OCI-LY7 (cell line): ENCODE data around the gene AURKB. TPM values are rescaled to one million over a fixed set of nuclear protein-coding genes. Genes with fewer than 3 reads are reported as not detected.

Source experiments
- BruUV-seq: library from RNA; stranded (reverse); fragments of 400-500 nt; replicated peaks from 2 replicates; lab custom pipeline; 2021; lab: Mats Ljungman, UMichigan
- CTCF ChIA-PET: fragments of 300-600 bp; sonication (Branson Sonifier 250); formaldehyde crosslinking; loops from one replicate; lab custom pipeline; 2022; ENCODE audit warnings: antibody characterized with exemption; ENCODE audit not compliant: unreplicated experiment; lab: Charles Lee
- POLR2A ChIA-PET: fragments of 300-600 bp; sonication (Branson Sonifier 250); formaldehyde crosslinking; loops from one replicate; lab custom pipeline; 2022; ENCODE audit warnings: antibody characterized with exemption; lab: Charles Lee
- DNase-seq: peaks from one replicate; pipeline ENCODE4 v3.0.0-alpha.2; 2015; ENCODE audit warnings: low spot score
- H2AFZ ChIP-seq: fragments of 200-600 bp; sonication (generic), shearing (Covaris generic); 2 replicates; pipeline ENCODE4 v1.6.1; 2014; ENCODE audit warnings: mild to moderate bottlenecking, antibody characterized with exemption, low read length, moderate library complexity
- H3K27ac ChIP-seq: fragments of 200-600 bp; sonication (generic); 2 replicates; pipeline ENCODE4 v1.5.1; 2014; ENCODE audit warnings: mixed run types, low read depth, mild to moderate bottlenecking, moderate library complexity, low read length, inconsistent platforms; ENCODE audit not compliant: poor library complexity, severe bottlenecking
- H3K36me3 ChIP-seq: fragments of 200-600 bp; sonication (generic); 2 replicates; pipeline ENCODE4 v1.6.1; 2014; ENCODE audit warnings: mild to moderate bottlenecking, antibody characterized with exemption, low read length, moderate library complexity, mixed read lengths; ENCODE audit not compliant: insufficient read depth
- H3K4me1 ChIP-seq: fragments of 200-600 bp; sonication (generic); 2 replicates; pipeline ENCODE4 v1.5.1; 2014; ENCODE audit warnings: mild to moderate bottlenecking, low read length; ENCODE audit not compliant: insufficient read depth, poor library complexity, severe bottlenecking
- H3K4me2 ChIP-seq: fragments of 200-600 bp; sonication (generic); 2 replicates; pipeline ENCODE4 v1.6.1; 2014; ENCODE audit warnings: mild to moderate bottlenecking, low read length
- H3K4me3 ChIP-seq: fragments of 200-600 bp; sonication (generic); 2 replicates; pipeline ENCODE4 v1.5.1; 2014; ENCODE audit warnings: mild to moderate bottlenecking, low read depth, low read length; ENCODE audit not compliant: poor library complexity, severe bottlenecking
- H3K79me2 ChIP-seq: fragments of 200-600 bp; sonication (generic); 2 replicates; pipeline ENCODE4 v1.6.1; 2016; ENCODE audit warnings: low read depth, mild to moderate bottlenecking, low read length, moderate library complexity, mixed read lengths; ENCODE audit not compliant: insufficient read depth
- H3K9me2 ChIP-seq: fragments of 200-600 bp; sonication (generic); 2 replicates; pipeline ENCODE4 v1.6.1; 2016; ENCODE audit warnings: mild to moderate bottlenecking, low read length, mixed read lengths; ENCODE audit not compliant: insufficient read depth
- H3K9me3 ChIP-seq: fragments of 200-600 bp; sonication (generic); 2 replicates; pipeline ENCODE4 v1.6.1; 2014; ENCODE audit warnings: mild to moderate bottlenecking, mixed run types, low read length, mixed read lengths
- H4K20me1 ChIP-seq: fragments of 200-600 bp; sonication (generic); 2 replicates; pipeline ENCODE4 v1.6.1; 2014; ENCODE audit warnings: mild to moderate bottlenecking, antibody characterized with exemption, low read length, moderate library complexity, mixed read lengths; ENCODE audit not compliant: insufficient read depth
- CTCF ChIP-seq: fragments of 200-600 bp; sonication (generic); conservative IDR thresholded peaks from 2 replicates; pipeline ENCODE4 v1.5.1; 2014; ENCODE audit warnings: mild to moderate bottlenecking, antibody characterized with exemption, low read length, moderate library complexity, mixed read lengths
- EZH2phosphoT487 ChIP-seq: fragments of 200-600 bp; sonication (generic); IDR thresholded peaks from 2 replicates; pipeline ENCODE4 v1.6.1; 2018; ENCODE audit warnings: low read depth, borderline replicate concordance, mild to moderate bottlenecking, mixed run types, antibody characterized with exemption, low read length, moderate library complexity, mixed read lengths
- intact Hi-C: fragments of 100-400 bp; cut with micrococcal nuclease; formaldehyde crosslinking; loops from one replicate; pipeline ENCODE4 v1.10.0; 2022; ENCODE audit not compliant: unreplicated experiment
- total RNA-seq, 2 experiments: library from RNA; depleted of rRNA in 1 of 2; stranded (reverse); fragments of >200 nt in 1 of 2; shearing (Covaris generic) in 1 of 2; gene quantifications; 2 replicates each; pipeline ENCODE4 v1.2.3, GENCODE V29; 2014 to 2022

AURKB gene
- total RNA-seq, 2 experiments from 2014 or later: 283 to 310 TPM

- BruUV-seq: TSS peak; percentile 80
- Histone ChIP-seq H3K9me2 (no peaks in the 10 kb centered on the region), H3K4me1 (peaks cover 32% of the 10 kb centered on the region), H2AFZ (peak overlapping the region; percentile 58; the same call in 1 of the 2 replicates), H3K4me3 (peak overlapping the region; percentile 87), H3K79me2 (peaks cover 57% of the 10 kb centered on the region), H3K9me3 (no peaks in the 10 kb centered on the region), H4K20me1 (no peaks in the 10 kb centered on the region), H3K36me3 (peaks cover 37% of the 10 kb centered on the region), H3K27ac (peak overlapping the region; percentile 99), H3K4me2 (peak overlapping the region; percentile 89)
- ChIA-PET CTCF (no interaction called here), POLR2A (interaction anchor here (0.6 to 1.7 kb wide), 12 partner anchors 10 to 373 kb away, joined by 3 to 7 read pairs (median 4); partner anchors contain the start of genes RANGRF and SLC25A35)
- no peak for TF ChIP-seq EZH2phosphoT487
- no peak for TF ChIP-seq CTCF
- no peak for DNase-seq
- intact Hi-C loops: loop anchor here (2.0 to 5.0 kb wide), 3 partner anchors 38 to 132 kb away; partner anchors contain the start of genes AURKB and RPL26
Measured at GRCh38 chr17:8249621-8250500, 39.5 kb upstream of the AURKB start.

GRCh38 chr17:8248751-8249607, 38.6 kb upstream of the AURKB start, which contains the start of gene PFAS:
TSS of gene PFAS (plus strand) at chr17:8249289. CDS start at chr17:8253938, 4,649 bp downstream.
- H4K20me1 ChIP-seq: no peaks in the 10 kb centered on the region
- peak within 1 kb of the TSS; percentile 99 for H3K27ac ChIP-seq
- peaks cover 39% of the 10 kb centered on the region for H3K4me1 ChIP-seq
- H3K4me3 ChIP-seq: peak within 1 kb of the TSS; percentile 87
- peaks cover 37% of the 10 kb centered on the region for H3K36me3 ChIP-seq
- TF ChIP-seq CTCF: no peak
- no peak for TF ChIP-seq EZH2phosphoT487
- no peaks in the 10 kb centered on the region for H3K9me3 ChIP-seq
- BruUV-seq: no TSS peak
- H3K4me2 ChIP-seq: peak within 1 kb of the TSS; percentile 89
- POLR2A ChIA-PET: interaction anchor here (0.6 to 2.8 kb wide), 13 partner anchors 11 to 372 kb away, joined by 3 to 14 read pairs (median 4); partner anchors contain the start of genes RANGRF and SLC25A35
- intact Hi-C loops: loop anchor here (2.0 to 5.0 kb wide), 3 partner anchors 37 to 133 kb away; partner anchors contain the start of genes AURKB and RPL26
- peaks cover 66% of the 10 kb centered on the region for H3K79me2 ChIP-seq
- peak within 1 kb of the TSS; percentile 58; the same call in 1 of the 2 replicates for H2AFZ ChIP-seq
- peak; percentile 97 for DNase-seq
- CTCF ChIA-PET: interaction anchor here (1.2 kb wide), 1 partner anchor 46 kb away, joined by 3 read pairs; the partner anchor contains the start of gene SLC25A35
- H3K9me2 ChIP-seq: no peaks in the 10 kb centered on the region
